ENCODE data around the gene SLC16A8.

DNA sequence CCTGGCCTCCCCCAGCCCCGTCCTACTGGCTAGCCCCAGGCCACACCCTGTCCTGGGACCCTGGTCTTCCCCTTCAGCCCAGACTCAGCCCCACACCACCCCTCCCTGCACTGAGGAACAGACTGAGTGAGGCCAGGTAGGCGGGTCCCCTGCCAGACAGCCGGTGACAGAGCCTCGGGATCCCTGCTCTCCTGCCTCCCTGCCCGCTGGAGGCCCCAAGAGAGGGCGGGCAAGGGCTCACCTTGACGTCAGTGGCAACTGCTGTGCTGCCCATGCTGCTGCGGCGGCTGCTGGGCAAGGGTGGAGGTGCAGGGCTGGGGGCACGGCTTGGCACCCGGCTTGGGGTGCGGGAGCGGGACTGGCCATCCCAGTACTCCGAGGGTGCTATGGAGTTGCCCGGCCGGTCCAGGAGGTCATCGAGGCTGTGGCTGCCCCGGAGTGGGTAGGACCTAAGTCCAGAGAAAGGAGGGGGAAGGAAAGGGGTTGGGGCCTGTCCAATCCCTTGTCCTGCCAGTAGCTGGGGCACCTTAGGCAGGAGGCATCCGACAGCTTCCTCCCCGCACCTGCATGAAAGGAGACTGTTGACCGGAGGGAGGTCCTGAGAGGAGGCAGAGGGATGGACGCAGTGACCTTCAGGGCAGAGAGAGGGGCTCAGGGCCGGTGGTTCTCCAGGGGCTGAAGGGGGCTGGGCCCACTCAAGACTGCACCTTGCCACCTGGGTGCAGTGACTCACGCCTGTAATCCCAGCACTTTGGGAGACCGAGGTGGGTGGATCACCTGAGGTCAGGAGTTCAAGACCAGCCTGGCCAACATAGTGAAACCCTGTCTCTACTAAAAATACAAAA is 2.2 kb upstream of the SLC16A8 start:
- TF ChIP-seq, protein P1, sequence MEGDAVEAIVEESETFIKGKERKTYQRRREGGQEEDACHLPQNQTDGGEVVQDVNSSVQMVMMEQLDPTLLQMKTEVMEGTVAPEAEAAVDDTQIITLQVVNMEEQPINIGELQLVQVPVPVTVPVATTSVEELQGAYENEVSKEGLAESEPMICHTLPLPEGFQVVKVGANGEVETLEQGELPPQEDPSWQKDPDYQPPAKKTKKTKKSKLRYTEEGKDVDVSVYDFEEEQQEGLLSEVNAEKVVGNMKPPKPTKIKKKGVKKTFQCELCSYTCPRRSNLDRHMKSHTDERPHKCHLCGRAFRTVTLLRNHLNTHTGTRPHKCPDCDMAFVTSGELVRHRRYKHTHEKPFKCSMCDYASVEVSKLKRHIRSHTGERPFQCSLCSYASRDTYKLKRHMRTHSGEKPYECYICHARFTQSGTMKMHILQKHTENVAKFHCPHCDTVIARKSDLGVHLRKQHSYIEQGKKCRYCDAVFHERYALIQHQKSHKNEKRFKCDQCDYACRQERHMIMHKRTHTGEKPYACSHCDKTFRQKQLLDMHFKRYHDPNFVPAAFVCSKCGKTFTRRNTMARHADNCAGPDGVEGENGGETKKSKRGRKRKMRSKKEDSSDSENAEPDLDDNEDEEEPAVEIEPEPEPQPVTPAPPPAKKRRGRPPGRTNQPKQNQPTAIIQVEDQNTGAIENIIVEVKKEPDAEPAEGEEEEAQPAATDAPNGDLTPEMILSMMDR (CRISPR knock-in tag; IDR thresholded peaks at IDR 0.05), result no peak
- TF ChIP-seq SP1 (IDR thresholded peaks at IDR 0.05), result no peak
- no peak for TF ChIP-seq SP1 (CRISPR knock-in tag; IDR thresholded peaks at IDR 0.05)
- TF ChIP-seq, protein P2, sequence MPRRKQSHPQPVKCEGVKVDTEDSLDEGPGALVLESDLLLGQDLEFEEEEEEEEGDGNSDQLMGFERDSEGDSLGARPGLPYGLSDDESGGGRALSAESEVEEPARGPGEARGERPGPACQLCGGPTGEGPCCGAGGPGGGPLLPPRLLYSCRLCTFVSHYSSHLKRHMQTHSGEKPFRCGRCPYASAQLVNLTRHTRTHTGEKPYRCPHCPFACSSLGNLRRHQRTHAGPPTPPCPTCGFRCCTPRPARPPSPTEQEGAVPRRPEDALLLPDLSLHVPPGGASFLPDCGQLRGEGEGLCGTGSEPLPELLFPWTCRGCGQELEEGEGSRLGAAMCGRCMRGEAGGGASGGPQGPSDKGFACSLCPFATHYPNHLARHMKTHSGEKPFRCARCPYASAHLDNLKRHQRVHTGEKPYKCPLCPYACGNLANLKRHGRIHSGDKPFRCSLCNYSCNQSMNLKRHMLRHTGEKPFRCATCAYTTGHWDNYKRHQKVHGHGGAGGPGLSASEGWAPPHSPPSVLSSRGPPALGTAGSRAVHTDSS (CRISPR knock-in tag; conservative IDR thresholded peaks at IDR 0.05), result no peak
- no peak for TF ChIP-seq ZNF605 (CRISPR knock-in tag; IDR thresholded peaks at IDR 0.05)
- TF ChIP-seq POLR2AphosphoS5 (IDR thresholded peaks at IDR 0.05; ENCODE audit: low read depth, low read length), result no peak
- no peak for TF ChIP-seq FOXK1 (CRISPR knock-in tag; IDR thresholded peaks at IDR 0.05; ENCODE audit: borderline replicate concordance, low read depth)
- TF ChIP-seq SRSF1 (optimal IDR thresholded peaks at IDR 0.05; ENCODE audit: low read depth, low read length), result no peak
- no peak for TF ChIP-seq ZNF3 (CRISPR knock-in tag; IDR thresholded peaks at IDR 0.05)
- no peak for TF ChIP-seq BRCA1 (CRISPR knock-in tag; IDR thresholded peaks at IDR 0.05)
- TF ChIP-seq ZNF816 (CRISPR knock-in tag; IDR thresholded peaks at IDR 0.05; ENCODE audit: borderline replicate concordance), result no peak
- no peak for TF ChIP-seq POLR2A (IDR thresholded peaks at IDR 0.05; ENCODE audit: insufficient read depth in 1 of 2, low read depth in 2 of 2, low read length in 2 of 2)
- no peak for TF ChIP-seq PHF21A (CRISPR knock-in tag; IDR thresholded peaks at IDR 0.05)
- TF ChIP-seq, protein P3, sequence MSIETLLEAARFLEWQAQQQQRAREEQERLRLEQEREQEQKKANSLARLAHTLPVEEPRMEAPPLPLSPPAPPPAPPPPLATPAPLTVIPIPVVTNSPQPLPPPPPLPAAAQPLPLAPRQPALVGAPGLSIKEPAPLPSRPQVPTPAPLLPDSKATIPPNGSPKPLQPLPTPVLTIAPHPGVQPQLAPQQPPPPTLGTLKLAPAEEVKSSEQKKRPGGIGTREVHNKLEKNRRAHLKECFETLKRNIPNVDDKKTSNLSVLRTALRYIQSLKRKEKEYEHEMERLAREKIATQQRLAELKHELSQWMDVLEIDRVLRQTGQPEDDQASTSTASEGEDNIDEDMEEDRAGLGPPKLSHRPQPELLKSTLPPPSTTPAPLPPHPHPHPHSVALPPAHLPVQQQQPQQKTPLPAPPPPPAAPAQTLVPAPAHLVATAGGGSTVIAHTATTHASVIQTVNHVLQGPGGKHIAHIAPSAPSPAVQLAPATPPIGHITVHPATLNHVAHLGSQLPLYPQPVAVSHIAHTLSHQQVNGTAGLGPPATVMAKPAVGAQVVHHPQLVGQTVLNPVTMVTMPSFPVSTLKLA (IDR thresholded peaks at IDR 0.05), result no peak
